ENCODE measurements around the gene PPP1R1B.

DNA sequence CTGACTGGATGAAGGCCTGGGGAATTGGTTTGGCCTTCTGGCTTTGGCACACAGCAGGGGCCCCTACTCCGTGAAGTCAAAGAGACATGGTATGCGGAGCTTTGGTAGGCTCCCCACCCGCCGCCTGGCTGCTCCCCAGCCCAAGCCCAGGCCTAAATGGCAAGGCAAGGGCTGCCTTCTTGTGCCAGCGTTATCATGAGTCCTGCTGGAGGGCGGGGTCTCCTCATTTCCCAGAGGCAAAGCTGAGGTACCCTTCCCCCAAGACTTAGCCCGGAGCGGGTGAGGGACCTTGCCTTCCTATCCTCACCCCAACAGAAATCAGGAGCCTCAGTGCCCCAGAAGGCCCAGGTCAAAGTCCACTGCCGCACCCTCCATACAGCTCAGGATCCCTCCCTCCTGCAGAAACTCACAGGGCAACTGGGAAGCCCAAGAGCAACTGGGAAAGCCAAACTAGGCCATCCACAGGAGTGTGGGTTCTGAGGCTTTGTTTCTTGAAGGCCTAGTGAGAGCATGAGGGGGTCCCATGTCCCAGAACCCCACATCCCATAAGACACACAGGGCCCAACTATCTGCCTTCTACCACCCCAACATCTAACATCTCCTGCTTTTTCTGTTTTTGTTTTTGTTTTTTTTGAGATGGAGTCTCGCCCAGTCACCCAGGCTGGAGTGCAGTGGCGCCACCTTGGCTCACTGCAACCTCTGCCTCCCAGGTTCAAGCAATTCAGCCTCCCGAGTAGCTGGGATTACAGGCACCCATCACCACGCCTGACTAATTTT, 51.8 kb downstream of the PPP1R1B start:
- TF ChIP-seq POLR2A (IDR thresholded peaks at IDR 0.05), result no peak
- TF ChIP-seq, protein P1, sequence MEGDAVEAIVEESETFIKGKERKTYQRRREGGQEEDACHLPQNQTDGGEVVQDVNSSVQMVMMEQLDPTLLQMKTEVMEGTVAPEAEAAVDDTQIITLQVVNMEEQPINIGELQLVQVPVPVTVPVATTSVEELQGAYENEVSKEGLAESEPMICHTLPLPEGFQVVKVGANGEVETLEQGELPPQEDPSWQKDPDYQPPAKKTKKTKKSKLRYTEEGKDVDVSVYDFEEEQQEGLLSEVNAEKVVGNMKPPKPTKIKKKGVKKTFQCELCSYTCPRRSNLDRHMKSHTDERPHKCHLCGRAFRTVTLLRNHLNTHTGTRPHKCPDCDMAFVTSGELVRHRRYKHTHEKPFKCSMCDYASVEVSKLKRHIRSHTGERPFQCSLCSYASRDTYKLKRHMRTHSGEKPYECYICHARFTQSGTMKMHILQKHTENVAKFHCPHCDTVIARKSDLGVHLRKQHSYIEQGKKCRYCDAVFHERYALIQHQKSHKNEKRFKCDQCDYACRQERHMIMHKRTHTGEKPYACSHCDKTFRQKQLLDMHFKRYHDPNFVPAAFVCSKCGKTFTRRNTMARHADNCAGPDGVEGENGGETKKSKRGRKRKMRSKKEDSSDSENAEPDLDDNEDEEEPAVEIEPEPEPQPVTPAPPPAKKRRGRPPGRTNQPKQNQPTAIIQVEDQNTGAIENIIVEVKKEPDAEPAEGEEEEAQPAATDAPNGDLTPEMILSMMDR (IDR thresholded peaks at IDR 0.05), result no peak

All from gastroesophageal sphincter (tissue), 3 donors.